HCT116 (cell line): Measurements from ENCODE around the gene RPL10A.

Source experiments
- CEBPB ChIP-seq: IDR thresholded peaks from 2 replicates; pipeline ENCODE4 v1.6.1; 2012; ENCODE audit warnings: low read depth
- CTCF ChIP-seq, 3 experiments: fragments of 200-600 bp in 1 of 3; sonication (generic) in 1 of 3; IDR thresholded peaks in 2 of 3; conservative IDR thresholded peaks in 1 of 3; 2 replicates each; pipeline ENCODE4 v1.5.1; 2012 to 2017; ENCODE audit warnings: low read depth in 2 of 3, low read length in 2 of 3, antibody characterized with exemption in 1 of 3, borderline replicate concordance in 1 of 3, control low read depth in 1 of 3, mild to moderate bottlenecking in 1 of 3, mixed read lengths in 1 of 3, mixed run types in 1 of 3, moderate library complexity in 1 of 3; ENCODE audit not compliant: insufficient read depth in 1 of 3
- EZH2 ChIP-seq: fragments of 200-600 bp; sonication (generic); IDR thresholded peaks from 2 replicates; pipeline ENCODE4 v1.6.1; 2017; ENCODE audit warnings: antibody characterized with exemption, mixed run types
- EZH2phosphoT487 ChIP-seq: fragments of 200-600 bp; IDR thresholded peaks from 2 replicates; pipeline ENCODE4 v1.6.1; 2018; ENCODE audit warnings: antibody characterized with exemption, borderline replicate concordance
- JUND ChIP-seq: IDR thresholded peaks from 2 replicates; pipeline ENCODE4 v1.6.1; 2012
- POLR2AphosphoS5 ChIP-seq: IDR thresholded peaks from 2 replicates; pipeline ENCODE4 v1.6.1; 2011; ENCODE audit warnings: mild to moderate bottlenecking, low read depth, low read length, moderate library complexity
- RAD21 ChIP-seq: IDR thresholded peaks from 2 replicates; pipeline ENCODE4 v1.6.1; 2012; ENCODE audit warnings: low read depth, mild to moderate bottlenecking
- REST ChIP-seq: IDR thresholded peaks from 2 replicates; pipeline ENCODE4 v1.6.1; 2012; ENCODE audit warnings: low read depth
- TCF7L2 ChIP-seq: IDR thresholded peaks from 2 replicates; pipeline ENCODE4 v1.7.0; 2011; ENCODE audit warnings: borderline replicate concordance, inconsistent platforms; ENCODE audit not compliant: insufficient read depth, insufficient read length; ENCODE audit errors: extremely low read depth
- ZNF274 ChIP-seq: fragments of 200-500 bp; sonication (Bioruptor generic); IDR thresholded peaks from 2 replicates; pipeline ENCODE4 v1.6.1; 2014; ENCODE audit warnings: mild to moderate bottlenecking, low read depth, low read length, inconsistent platforms

DNA sequence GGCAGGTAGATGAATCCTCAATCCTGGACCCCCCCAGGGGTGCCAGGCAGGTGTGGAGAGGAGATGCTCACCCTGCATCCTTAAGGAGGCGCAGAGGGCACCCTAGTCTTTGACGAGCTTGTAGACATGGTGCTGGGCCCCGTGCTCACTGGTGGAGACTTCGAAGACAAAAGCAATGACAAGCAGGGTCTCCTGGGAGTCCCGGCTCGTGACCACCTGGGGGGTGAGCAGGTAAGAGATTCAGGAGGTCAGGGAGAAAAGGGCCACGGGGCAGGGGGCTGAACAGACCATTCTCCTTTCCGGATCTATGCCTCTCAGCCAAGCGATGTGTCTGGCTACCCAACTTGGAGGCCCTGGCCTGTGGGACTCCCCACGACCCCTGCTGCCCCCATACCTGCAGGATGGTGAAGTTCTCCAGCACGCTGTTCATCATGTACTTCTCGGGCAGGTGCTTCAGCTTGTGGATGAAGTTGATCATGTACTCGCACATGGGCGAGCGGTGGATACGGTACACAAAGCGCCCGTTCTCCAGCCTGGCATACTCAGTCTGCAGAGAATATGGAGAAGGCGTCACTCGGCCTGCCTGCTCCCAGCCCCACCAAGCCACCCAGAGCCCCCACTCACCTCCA, 6.9 kb downstream of the RPL10A start:
- no peak for TF ChIP-seq REST
- no peak for TF ChIP-seq CTCF (IDR thresholded peaks at IDR 0.05 in 2 of 3, conservative IDR thresholded peaks at IDR 0.05 in 1 of 3; ENCODE audit: borderline replicate concordance in 1 of 3, insufficient read depth in 1 of 3, low read depth in 2 of 3, low read length in 2 of 3)
- TF ChIP-seq EZH2, result no peak
- no peak for TF ChIP-seq CEBPB
- TF ChIP-seq POLR2AphosphoS5, result no peak
- no peak for TF ChIP-seq JUND
- TF ChIP-seq EZH2phosphoT487, result no peak
- TF ChIP-seq RAD21, result no peak
- TF ChIP-seq TCF7L2, result no peak
- TF ChIP-seq ZNF274, result no peak
